Neural cell (in vitro differentiated cells): ENCODE results near the gene NMUR1.

Source experiments
- CTCF ChIP-seq: fragments of 450-650 bp; IDR thresholded peaks from 2 replicates; pipeline ENCODE4 v1.5.1; 2014; ENCODE audit warnings: antibody characterized with exemption, mild to moderate bottlenecking, moderate library complexity; ENCODE audit not compliant: poor library complexity, severe bottlenecking
- EP300 ChIP-seq: fragments of 450-650 bp; conservative IDR thresholded peaks from 2 replicates; pipeline ENCODE4 v1.6.1; 2014; ENCODE audit warnings: antibody characterized with exemption, mild to moderate bottlenecking, moderate library complexity; ENCODE audit not compliant: poor library complexity, severe bottlenecking
- EZH2 ChIP-seq: fragments of 200-600, 300-800 bp; shearing (Covaris generic), sonication (generic); IDR thresholded peaks from 2 replicates; pipeline ENCODE4 v1.6.1; 2014; ENCODE audit warnings: antibody characterized with exemption, low read length, borderline replicate concordance, mild to moderate bottlenecking; ENCODE audit not compliant: insufficient read depth, poor library complexity, severe bottlenecking
- MXI1 ChIP-seq: fragments of 450-650 bp; conservative IDR thresholded peaks from 2 replicates; pipeline ENCODE4 v1.6.1; 2014; ENCODE audit warnings: antibody characterized with exemption, mild to moderate bottlenecking; ENCODE audit not compliant: poor library complexity, severe bottlenecking
- POLR2AphosphoS5 ChIP-seq: IDR thresholded peaks from 2 replicates; pipeline ENCODE4 v1.6.1; 2012
- RAD21 ChIP-seq: fragments of 450-650 bp; conservative IDR thresholded peaks from 2 replicates; pipeline ENCODE4 v1.6.1; 2014; ENCODE audit warnings: antibody characterized with exemption, mild to moderate bottlenecking, moderate library complexity
- REST ChIP-seq: IDR thresholded peaks from 2 replicates; pipeline ENCODE4 v1.6.1; 2012; ENCODE audit warnings: borderline replicate concordance
- SMC3 ChIP-seq: fragments of 450-650 bp; conservative IDR thresholded peaks from 2 replicates; pipeline ENCODE4 v1.6.1; 2014; ENCODE audit warnings: antibody characterized with exemption, mild to moderate bottlenecking, moderate library complexity; ENCODE audit not compliant: poor library complexity
- TAF1 ChIP-seq: IDR thresholded peaks from 2 replicates; pipeline ENCODE4 v1.6.1; 2012; ENCODE audit warnings: low read depth

GRCh38 chr2:231567159-231567558 is 36.9 kb upstream of the NMUR1 start:
- TF ChIP-seq CTCF = no peak
- TF ChIP-seq EP300 = no peak
- TF ChIP-seq TAF1 = no peak
- TF ChIP-seq POLR2AphosphoS5 = no peak
- no peak for TF ChIP-seq RAD21
- no peak for TF ChIP-seq REST
- TF ChIP-seq EZH2 = no peak
- TF ChIP-seq MXI1 = no peak
- no peak for TF ChIP-seq SMC3
